GM18520 (cell line): ENCODE data around the gene CANX.
"Not testable (repeated sequence)": the region's sequence is repeated elsewhere in the genome, so short reads cannot be mapped to it uniquely, and the experiment has no call there.

Experiments
- ATAC-seq: cut with Tn5 transposase; IDR thresholded peaks from one replicate; pipeline ENCODE4 v1.9.1; 2021; ENCODE audit not compliant: unreplicated experiment

Gene CANX

GRCh38 chr5:179698935-179699615 lies at the start of gene CANX:
CANX (plus strand) TSS chr5:179698967; CDS start chr5:179705682, 6,715 bp downstream.
- ATAC-seq: no peak

GRCh38 chr5:179649166-179649703 lies 49.5 kb upstream of the CANX start:
- ATAC-seq: not testable (repeated sequence)

- not testable (repeated sequence) for ATAC-seq
Measured at GRCh38 chr5:179650245-179650644, 48.5 kb upstream of the CANX start.

- not testable (repeated sequence) for ATAC-seq
Measured at GRCh38 chr5:179653135-179653534, 45.6 kb upstream of the CANX start.

- ATAC-seq: peak; percentile 82
Measured at GRCh38 chr5:179657302-179658178, 41.2 kb upstream of the CANX start.

- not testable (repeated sequence) for ATAC-seq
Measured at GRCh38 chr5:179658179-179658856, 40.4 kb upstream of the CANX start.

GRCh38 chr5:179661647-179662046 lies 37.1 kb upstream of the CANX start:
- not testable (repeated sequence) for ATAC-seq

GRCh38 chr5:179668391-179668790 lies 30.4 kb upstream of the CANX start:
- ATAC-seq: peak; percentile 52

- ATAC-seq: peak; percentile 83
Measured at GRCh38 chr5:179678223-179679013, 20.3 kb upstream of the CANX start.

- ATAC-seq: peak; percentile 22
Measured at GRCh38 chr5:179679014-179679674, 19.6 kb upstream of the CANX start.

GRCh38 chr5:179680014-179680779 lies 18.6 kb upstream of the CANX start:
- ATAC-seq: no peak

- no peak for ATAC-seq
Measured at GRCh38 chr5:179680780-179681401, 17.9 kb upstream of the CANX start, which contains the start of gene CBY3. CBY3 (minus strand) TSS chr5:179681034; CDS start chr5:179680918, 116 bp downstream.

- not testable (repeated sequence) for ATAC-seq
Measured at GRCh38 chr5:179689212-179689611, 9.6 kb upstream of the CANX start.

GRCh38 chr5:179694561-179694960 lies 4.2 kb upstream of the CANX start:
- no peak for ATAC-seq

- ATAC-seq: no peak
Measured at GRCh38 chr5:179696603-179697002, 2.2 kb upstream of the CANX start.

- no peak for ATAC-seq
Measured at GRCh38 chr5:179697108-179697507, 1.7 kb upstream of the CANX start.

GRCh38 chr5:179697543-179697942 lies 1.2 kb upstream of the CANX start:
- ATAC-seq: not testable (repeated sequence)
